HG02678 (cell line): ENCODE data around the gene ARHGEF7.
"Not testable (repeated sequence)": the region's sequence is repeated elsewhere in the genome, so short reads cannot be mapped to it uniquely, and the experiment has no call there.

Experiments
- ATAC-seq: cut with Tn5 transposase; IDR thresholded peaks from one replicate; pipeline ENCODE4 v1.9.1; 2021; ENCODE audit warnings: mild to moderate bottlenecking, moderate library complexity; ENCODE audit not compliant: unreplicated experiment

Gene ARHGEF7, protein sequence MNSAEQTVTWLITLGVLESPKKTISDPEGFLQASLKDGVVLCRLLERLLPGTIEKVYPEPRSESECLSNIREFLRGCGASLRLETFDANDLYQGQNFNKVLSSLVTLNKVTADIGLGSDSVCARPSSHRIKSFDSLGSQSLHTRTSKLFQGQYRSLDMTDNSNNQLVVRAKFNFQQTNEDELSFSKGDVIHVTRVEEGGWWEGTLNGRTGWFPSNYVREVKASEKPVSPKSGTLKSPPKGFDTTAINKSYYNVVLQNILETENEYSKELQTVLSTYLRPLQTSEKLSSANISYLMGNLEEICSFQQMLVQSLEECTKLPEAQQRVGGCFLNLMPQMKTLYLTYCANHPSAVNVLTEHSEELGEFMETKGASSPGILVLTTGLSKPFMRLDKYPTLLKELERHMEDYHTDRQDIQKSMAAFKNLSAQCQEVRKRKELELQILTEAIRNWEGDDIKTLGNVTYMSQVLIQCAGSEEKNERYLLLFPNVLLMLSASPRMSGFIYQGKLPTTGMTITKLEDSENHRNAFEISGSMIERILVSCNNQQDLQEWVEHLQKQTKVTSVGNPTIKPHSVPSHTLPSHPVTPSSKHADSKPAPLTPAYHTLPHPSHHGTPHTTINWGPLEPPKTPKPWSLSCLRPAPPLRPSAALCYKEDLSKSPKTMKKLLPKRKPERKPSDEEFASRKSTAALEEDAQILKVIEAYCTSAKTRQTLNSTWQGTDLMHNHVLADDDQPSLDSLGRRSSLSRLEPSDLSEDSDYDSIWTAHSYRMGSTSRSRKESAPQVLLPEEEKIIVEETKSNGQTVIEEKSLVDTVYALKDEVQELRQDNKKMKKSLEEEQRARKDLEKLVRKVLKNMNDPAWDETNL

DNA sequence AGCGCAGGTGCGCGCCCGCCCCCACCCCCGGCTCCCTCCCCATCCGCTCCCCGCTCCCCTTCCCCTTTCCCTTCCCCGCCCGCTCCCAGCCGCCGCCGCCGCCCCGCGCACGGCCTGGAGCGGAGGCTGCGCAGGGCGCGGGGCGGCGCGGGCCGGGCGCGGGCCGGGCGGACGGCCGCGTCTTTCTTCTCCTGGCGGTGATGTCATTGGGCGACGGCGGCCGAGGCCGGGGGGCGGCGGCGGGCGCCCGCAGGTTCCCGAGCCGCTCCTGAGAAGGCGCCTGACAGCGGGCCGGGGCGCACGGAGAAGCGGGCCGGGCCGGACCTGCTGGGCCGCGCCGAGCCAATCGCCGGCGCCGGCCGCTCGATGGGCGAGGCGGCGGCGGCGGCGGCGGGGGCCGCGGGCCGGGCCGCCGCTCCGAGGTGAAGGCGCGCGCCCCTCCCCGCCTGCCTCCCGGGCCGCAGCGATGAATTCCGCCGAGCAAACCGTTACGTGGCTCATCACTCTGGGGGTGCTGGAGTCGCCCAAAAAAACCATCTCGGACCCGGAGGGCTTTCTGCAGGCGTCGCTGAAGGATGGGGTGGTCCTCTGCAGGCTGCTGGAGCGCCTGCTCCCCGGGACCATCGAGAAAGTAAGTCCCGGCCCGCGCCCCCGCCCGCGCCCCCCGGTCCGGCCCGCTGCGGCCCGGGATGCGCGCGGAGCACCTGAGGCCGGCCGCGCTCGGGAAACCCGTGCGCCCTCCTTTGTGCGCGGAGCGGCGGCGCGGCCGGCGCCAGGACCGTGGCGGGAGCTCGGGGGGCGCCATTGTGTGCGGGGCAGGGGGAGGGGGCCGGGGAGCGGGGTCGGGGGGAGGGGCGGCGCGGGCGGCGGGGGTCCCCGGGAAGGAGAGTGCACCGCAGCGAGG, at the start of gene ARHGEF7:
ARHGEF7 (plus strand) TSS at position 250 of the 904 bp plus-strand sequence; CDS start at position 467, 217 bp downstream.
- no peak for ATAC-seq

DNA sequence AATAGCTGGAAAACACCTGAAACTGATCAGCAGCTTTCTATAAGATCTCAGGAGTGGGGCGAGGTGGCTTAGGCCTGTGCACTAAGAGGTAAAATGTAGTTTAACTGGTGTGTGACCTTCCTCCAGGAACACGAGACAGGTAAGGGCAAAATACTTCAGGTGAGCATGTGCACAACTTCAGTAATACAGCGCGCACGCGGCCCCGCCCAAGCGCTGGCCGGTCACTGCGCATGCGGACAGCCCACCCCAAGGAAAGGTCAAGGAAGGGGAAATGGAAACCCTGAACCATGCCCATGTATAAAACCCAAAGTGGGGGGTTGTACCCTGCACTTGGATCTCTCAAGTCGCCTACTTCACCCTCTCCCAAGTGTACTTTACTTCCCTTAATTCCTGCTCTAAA, 49.4 kb upstream of the ARHGEF7 start:
- no peak for ATAC-seq

DNA sequence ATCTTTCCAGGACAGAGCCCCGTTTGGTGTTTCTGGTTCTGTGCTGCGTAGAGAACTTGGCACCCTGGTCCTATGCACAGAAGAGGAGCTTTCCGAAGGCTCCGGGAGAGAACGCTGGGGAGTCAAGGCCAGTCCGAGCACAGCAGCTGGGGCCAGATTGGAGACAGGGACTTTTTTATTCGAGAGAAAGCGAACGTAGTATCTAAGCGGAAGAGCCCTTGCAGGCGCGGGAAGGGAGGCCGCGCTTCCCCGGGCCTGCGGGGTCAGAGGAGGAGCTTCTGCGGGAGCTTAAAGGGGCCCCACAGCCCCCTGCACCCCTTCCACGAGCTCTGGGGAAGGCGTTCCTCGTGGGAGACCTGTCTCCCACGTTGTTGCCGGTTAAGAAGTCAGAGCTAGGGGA, 48.6 kb upstream of the ARHGEF7 start:
- ATAC-seq, result peak; percentile 20

DNA sequence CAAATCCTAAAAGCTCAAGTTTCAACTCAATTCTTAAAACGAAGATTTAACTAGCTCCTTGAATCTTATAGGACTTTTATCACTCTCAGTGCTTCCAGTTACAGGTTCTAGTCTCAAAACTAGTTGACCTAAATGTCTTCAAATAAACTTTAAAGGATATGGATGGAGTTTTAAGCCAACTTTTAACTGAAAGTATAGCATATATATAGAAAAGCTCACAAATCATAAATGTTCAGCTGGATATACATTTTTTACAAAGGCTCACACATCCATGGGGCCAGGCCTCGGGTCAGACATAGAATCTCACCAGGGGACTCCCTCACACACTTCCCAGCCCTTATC, 47.1 kb upstream of the ARHGEF7 start:
- ATAC-seq, result no peak

DNA sequence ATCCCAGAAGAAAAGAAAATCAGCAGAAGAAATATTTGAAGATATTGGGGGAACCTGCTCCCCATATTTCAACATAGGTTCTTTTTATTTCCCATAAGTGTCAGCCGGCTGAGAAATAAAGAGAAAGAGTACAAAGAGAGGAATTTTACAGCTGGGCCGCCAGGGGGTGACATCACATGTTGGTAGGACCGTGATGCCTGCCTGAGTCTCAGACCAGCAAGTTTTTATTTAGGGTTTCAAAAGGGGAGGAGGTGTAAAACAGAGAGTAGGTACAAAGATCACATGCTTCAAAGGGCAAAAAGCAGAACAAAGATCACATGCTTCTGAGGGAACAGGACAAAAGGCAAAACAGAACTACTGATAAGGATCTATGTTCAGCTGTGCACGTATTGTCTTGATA, 44.0 kb upstream of the ARHGEF7 start:
- not testable (repeated sequence) for ATAC-seq

DNA sequence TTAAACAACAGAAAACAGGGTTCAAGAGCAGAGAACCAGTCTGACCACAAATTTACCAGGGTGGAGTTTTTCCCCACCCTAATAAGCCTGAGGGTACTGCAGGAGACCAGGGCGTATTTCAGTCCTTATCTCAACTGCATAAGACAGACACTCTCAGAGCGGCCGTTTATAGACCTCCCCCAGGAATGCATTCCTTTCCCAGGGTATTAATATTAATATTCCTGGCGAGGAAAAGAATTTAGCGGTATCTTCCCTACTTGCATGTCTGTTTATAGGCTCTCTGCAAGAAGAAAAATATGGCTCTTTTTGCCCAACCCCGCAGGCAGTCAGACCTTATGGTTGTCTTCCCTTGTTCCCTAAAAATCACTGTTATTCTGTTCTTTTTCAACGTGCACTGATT, 43.6 kb upstream of the ARHGEF7 start:
- not testable (repeated sequence) for ATAC-seq

DNA sequence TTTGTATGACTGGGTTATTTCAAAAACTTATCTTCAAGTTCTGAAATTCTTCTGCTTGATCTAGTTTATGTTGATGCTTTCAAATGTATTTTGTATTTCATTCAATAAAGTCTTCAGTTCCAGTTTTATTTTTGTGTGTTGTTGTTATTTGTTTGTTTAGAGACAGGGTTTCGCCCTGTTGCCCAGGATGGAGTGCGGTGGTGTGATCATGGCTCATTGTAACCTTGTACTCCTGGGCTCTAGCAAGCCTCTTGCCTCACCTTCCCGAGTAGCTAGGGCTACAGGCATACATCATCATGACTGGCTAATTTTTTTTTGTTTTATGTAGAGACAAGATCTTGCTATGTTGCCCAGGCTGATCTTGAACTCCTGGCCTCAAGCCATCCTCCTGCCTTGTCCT, 40.3 kb upstream of the ARHGEF7 start:
- ATAC-seq, result no peak

DNA sequence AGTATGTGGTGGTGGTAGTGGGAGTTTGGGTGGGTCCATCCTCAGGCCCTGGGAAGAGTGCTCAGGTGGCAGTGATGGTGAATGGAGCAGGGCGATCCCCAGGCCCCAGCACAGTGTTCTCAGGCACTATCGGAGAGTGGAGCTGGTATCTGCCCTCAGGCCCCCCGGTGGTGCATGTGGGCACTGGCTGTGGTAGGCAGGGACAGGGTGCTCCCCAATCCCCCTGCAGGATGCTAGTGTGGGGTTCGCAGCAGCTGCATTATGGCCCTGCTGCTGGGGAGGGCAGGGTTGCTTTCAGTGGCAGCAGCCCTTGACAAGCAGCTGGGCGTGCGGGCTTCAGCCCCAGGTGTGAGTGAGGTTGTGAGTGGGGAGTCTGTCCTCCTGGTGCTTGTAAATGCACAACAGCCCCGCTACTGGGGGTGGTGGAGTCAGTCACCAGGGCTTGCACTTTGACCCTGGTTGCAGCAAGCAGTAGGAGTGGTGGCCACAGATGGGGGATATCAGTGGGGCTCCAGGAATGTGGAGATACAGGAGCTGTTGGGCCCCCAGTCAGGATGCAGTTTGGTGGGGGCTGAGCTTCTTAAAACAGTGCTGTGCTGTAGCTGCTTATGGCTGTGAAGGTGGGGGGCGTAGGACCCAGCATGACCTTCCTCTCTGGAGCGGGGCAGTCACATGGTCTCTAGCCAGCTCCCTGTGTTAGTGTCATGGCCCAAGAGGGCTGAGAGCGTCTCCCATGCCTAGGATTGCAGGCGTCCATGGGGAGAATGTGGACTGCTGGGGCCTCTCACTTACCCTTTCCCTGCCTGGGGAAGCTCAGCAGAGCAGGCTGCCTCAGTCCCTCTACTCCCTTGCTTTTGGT, 38.7 kb upstream of the ARHGEF7 start:
- ATAC-seq, result no peak

DNA sequence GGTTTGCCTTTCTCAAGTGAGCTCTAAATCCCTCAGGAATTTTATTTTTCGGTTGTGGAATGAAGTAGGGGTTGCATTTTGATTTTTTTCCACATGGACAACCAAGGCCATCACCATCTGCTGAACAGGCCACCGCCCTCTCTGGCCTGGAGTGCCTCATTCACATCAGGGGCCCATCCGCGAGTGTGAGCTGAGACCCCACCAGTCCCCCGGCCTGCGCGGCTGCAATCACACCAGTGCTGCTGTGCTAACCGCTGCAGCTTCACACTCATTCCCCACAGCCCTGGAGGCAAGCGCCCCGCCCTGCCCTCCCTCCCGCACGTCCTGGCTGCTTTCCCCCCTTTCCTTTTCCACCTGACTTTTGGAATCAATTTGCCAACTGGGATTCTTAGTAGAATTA, 35.7 kb upstream of the ARHGEF7 start:
- ATAC-seq, result no peak

DNA sequence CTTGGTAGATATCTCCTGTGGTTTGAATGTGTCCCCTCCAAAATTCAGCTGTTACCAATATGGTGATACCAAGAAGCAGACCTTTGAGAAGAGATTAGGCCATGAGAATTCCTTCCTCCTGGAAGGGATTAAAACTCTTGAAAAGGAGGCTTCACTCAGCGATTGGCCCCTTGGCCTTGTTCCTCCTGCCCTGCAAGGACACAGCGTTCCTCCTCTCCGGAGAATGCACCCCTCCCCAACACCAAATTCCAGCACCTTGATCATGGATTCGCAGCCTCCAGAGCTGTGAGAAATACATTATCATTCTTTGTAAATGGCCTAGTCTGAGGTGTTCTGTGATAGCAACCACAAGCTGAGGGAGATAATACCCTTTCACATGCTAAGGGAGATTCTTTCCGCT, 34.5 kb upstream of the ARHGEF7 start:
- no peak for ATAC-seq

DNA sequence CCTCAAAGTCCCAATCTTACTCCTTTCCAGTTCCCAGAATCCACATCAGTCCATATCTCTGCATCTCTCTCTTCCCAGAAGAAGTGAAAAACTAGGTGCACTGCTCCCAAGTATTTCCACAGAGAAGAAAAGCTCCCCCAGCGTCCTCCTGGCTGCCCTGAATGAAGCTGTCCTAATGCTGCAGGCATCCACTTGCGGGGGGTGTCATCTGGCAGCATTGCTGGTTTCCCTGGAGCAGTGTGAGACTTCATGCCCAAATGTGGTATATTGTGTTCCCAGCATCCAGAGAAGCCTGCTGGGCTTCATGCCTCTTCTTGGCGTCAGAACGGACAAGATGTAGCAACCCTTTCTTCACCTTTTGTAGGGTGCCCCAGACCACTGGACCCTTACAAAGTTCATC, 32.9 kb upstream of the ARHGEF7 start:
- no peak for ATAC-seq

DNA sequence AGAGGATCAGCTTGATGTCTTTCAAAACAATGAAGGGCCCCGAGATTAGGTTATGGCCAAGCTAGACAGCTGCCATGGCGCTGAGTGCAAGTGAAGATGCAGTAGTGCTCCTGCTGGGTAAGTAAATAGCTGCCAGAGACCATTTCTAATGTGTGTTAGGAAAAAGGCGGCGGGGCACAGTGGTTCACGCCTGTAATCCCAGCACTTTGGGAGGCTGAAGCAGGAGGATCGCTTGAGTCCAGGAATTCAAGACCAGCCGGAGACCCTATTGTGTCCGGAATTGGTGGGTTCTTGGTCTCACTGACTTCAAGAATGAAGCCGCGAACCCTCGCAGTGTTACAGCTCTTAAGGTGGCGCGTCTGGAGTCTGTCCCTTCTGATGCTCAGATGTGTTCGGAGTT, 32.3 kb upstream of the ARHGEF7 start:
- not testable (repeated sequence) for ATAC-seq

DNA sequence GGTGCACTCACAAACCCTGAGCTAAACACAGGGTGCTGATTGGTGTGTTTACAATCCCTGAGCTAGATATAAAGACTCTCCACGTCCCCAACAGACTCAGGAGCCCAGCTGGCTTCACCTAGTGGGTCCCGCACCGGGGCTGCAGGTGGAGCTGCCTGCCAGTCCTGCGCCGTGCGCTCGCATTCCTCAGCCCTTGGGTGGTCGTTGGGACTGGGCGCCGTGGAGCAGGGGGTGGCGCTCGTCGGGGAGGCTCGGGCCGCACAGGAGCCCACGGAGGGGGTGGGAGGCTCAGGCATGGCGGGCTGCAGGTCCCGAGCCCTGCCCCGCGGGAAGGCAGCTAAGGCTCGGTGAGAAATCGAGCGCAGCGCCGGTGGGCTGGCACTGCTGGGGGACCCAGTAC, 31.4 kb upstream of the ARHGEF7 start:
- ATAC-seq, result not testable (repeated sequence)

DNA sequence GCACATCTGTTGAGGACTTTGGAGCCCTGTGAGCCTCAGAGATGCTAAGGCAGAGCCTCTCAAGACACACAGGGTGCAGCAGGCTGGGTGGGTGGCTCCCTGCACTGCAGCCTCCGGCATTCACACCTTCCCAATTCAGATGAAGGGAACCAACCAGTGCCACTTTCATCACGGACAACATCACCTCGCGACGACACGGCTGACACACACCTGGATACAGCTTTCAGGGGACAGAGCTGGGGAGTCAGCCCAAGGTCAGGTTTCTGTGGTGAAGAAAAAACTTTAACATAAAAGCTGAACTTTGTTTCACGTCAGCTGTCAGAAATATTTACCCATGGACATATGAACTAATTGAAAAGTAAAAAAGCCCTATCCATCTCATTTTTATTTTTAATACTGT, 24.9 kb upstream of the ARHGEF7 start:
- ATAC-seq, result no peak

DNA sequence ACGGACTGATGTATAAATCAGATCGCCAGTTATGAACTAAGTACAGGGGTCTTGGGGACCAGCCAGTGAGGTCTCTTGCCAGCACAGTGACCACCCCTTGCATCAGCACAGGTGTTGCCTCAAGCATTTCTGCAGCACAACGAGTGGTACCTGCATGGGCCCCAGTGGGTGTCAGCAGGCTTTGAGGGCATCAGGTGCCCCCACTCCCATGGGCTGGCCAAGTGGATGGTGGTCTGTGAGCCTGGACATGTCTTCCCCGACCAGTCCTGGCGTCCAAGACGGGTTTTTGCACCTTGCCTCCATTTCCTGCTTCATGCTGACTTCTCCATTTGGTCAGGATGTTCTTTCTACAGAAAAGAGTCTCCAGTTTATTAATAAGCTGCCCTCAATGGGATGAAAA, 22.4 kb upstream of the ARHGEF7 start:
- no peak for ATAC-seq

DNA sequence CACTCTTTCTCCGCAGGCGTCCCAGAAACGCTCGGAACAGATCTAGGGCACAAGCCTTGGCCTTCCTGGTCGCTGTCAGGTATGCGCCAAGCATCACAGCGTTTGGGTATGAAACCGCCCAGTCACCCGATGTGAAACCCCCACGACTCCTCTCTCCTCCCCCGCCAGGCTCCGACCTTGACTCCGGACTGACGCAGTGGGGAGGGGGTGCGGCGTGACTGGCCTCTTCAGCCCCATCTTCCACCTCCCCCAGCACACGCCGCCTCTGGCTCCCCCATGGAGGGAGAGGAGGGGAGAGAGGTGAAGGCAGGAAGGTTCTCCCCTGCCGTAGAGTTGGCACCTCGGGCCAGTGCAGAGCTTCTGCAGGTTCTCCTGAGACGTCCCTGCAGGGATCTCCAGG, 22.0 kb upstream of the ARHGEF7 start:
- ATAC-seq, result no peak

DNA sequence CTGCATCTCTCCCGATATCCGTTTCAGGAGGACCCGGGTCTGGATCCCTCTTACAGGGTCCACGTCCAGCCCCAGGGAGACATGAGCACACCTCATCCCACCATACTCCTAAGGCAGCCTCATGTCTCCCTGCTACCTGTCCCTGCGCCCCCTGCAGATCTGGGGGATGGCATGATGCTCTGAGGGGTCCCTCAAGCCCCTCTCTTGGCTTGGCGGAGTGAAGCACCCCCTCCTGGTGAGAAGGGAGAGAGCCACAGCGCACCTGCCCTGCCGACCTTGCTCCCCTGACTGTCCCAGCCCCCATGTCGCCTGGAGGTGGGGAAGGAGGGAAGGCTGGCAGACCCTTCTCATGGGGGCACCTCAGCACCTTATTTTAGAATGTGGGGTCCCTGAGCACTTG, 21.5 kb upstream of the ARHGEF7 start:
- ATAC-seq, result no peak

DNA sequence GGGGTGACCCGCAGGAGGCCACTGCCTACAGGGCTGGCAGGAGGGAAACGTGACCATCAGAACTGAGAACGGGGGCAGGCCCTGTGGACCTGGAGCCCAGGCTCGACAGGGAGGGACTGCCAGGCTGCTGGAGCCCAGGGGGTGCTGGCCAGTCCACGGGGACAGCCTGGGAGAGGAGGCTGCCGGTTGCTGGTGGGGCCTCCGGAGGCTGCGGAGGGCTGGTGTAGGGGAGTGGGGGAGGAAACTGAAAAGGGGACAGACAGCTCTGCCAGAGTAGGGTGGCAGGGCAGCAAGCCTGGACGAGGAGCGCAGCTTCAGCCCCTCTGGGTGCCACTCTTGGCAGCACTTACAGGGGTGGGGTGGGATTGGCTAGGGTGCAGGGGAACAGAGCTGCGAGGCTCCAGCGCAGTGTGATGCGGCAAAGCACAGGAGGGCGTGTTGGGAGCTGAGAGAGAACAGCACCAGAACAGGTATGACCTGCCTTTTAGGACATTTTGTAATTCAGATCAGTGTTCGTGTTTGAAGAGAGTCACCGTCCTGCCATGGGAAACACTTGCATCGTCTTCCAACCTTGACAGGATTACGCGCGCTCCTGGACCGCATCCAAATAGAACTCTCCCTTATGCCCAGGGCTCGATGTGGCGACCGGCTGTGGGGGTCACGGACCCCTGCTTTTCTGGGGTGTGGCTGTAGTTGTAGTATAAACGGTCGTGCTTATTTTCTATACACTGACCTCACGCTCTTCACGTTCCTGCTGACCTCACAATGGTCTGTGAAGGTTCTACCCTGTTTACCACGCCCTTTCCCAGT, 19.9 kb upstream of the ARHGEF7 start:
- no peak for ATAC-seq

DNA sequence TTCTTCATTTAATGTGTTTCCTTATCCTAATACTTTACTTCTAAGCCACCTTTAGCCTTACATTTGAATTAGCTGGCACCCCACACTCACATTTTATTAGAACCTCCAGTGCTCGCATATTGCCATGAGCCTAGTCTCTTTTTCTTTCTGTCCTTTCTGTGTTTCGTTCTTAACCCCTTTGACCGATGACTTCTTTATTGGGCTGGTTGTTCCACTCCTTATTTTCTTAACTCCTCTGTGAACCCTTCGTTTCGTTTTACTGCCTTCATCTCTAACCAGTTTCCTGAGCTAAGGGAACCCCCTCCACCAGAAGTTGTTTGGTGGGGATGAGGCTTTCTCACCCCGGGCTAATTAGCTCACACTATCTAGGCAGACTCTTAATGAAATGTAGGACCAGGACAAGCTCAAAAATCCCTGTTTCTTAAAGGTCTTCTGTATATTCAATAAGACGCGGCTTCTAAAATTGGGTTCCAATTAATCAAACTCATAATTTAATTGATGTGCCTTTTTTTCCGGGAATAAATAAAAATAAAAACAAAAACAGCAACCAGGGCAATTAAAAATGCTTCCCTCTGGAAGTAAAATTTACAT, 19.1 kb upstream of the ARHGEF7 start:
- no peak for ATAC-seq
